NT2/D1 (cell line): Measurements from ENCODE around the gene LMCD1.

Source experiments
- DNase-seq: peaks from one replicate; pipeline ENCODE4 v3.0.0-alpha.2; 2011; ENCODE audit warnings: low read depth, low spot score
- H3K27me3 ChIP-seq: 2 replicates; pipeline ENCODE4 v1.6.0; 2011; ENCODE audit warnings: mild to moderate bottlenecking; ENCODE audit not compliant: insufficient read length, insufficient read depth
- H3K36me3 ChIP-seq: 2 replicates; pipeline ENCODE4 v1.6.1; 2011; ENCODE audit warnings: mild to moderate bottlenecking, low read length, mixed read lengths; ENCODE audit not compliant: insufficient read depth, insufficient read length
- H3K4me1 ChIP-seq: 2 replicates; pipeline ENCODE4 v1.5.1; 2011; ENCODE audit not compliant: insufficient read depth, insufficient read length
- H3K4me3 ChIP-seq: 2 replicates; pipeline ENCODE4 v1.5.1; 2011; ENCODE audit warnings: low read depth; ENCODE audit not compliant: insufficient read length
- H3K9ac ChIP-seq: 2 replicates; pipeline ENCODE4 v1.6.0; 2011; ENCODE audit warnings: low read depth; ENCODE audit not compliant: insufficient read length
- H3K9me3 ChIP-seq: 2 replicates; pipeline ENCODE4 v1.5.1; 2011; ENCODE audit warnings: mild to moderate bottlenecking, low read length; ENCODE audit not compliant: insufficient read depth
- SUZ12 ChIP-seq: IDR thresholded peaks from 2 replicates; pipeline ENCODE4 v1.6.1; 2011; ENCODE audit not compliant: insufficient read length, insufficient read depth; ENCODE audit errors: extremely low read depth
- YY1 ChIP-seq: IDR thresholded peaks from 2 replicates; pipeline ENCODE4 v1.6.1; 2011; ENCODE audit not compliant: insufficient read length, insufficient read depth
- ZNF274 ChIP-seq: IDR thresholded peaks from 2 replicates; pipeline ENCODE4 v1.6.1; 2011; ENCODE audit warnings: mild to moderate bottlenecking, low read depth, low read length

LMCD1 gene

GRCh38 chr3:8458711-8459110 lies 42.9 kb upstream of the LMCD1 start:
- H3K9me3 ChIP-seq: no peaks in the 10 kb centered on the region
- H3K27me3 ChIP-seq: no peaks in the 10 kb centered on the region
- peaks cover 5% of the 10 kb centered on the region for H3K4me1 ChIP-seq
- no peaks in the 10 kb centered on the region for H3K36me3 ChIP-seq
- H3K9ac ChIP-seq: no peak overlapping the region
- H3K4me3 ChIP-seq: no peak overlapping the region
- DNase-seq: no peak
- TF ChIP-seq YY1: no peak

GRCh38 chr3:8460050-8460708 lies 41.4 kb upstream of the LMCD1 start:
- H3K9ac ChIP-seq: no peak overlapping the region
- H3K4me3 ChIP-seq: no peak overlapping the region
- H3K27me3 ChIP-seq: no peaks in the 10 kb centered on the region
- H3K9me3 ChIP-seq: no peaks in the 10 kb centered on the region
- peaks cover 5% of the 10 kb centered on the region for H3K4me1 ChIP-seq
- H3K36me3 ChIP-seq: no peaks in the 10 kb centered on the region
- no peak for DNase-seq
- TF ChIP-seq SUZ12 (no peak), ZNF274 (no peak), YY1 (no peak)

- no peaks in the 10 kb centered on the region for H3K27me3 ChIP-seq
- no peak overlapping the region for H3K9ac ChIP-seq
- no peaks in the 10 kb centered on the region for H3K36me3 ChIP-seq
- TF ChIP-seq SUZ12 (no peak), YY1 (no peak), ZNF274 (no peak)
- no peak overlapping the region for H3K4me3 ChIP-seq
- DNase-seq: no peak
- H3K9me3 ChIP-seq: no peaks in the 10 kb centered on the region
- H3K4me1 ChIP-seq: peaks cover 5% of the 10 kb centered on the region
Observed at GRCh38 chr3:8460815-8461456, 40.7 kb upstream of the LMCD1 start.

- Histone ChIP-seq H3K4me3 (no peak overlapping the region), H3K36me3 (no peaks in the 10 kb centered on the region), H3K27me3 (no peaks in the 10 kb centered on the region), H3K9me3 (no peaks in the 10 kb centered on the region), H3K9ac (no peak overlapping the region), H3K4me1 (no peaks in the 10 kb centered on the region)
- TF ChIP-seq YY1 (no peak), ZNF274 (no peak), SUZ12 (no peak)
- DNase-seq: no peak
Observed at GRCh38 chr3:8464668-8465067, 37.0 kb upstream of the LMCD1 start.

GRCh38 chr3:8466526-8466925 lies 35.1 kb upstream of the LMCD1 start:
- no peak overlapping the region for H3K4me3 ChIP-seq
- no peaks in the 10 kb centered on the region for H3K9me3 ChIP-seq
- DNase-seq: no peak
- H3K9ac ChIP-seq: no peak overlapping the region
- H3K4me1 ChIP-seq: no peaks in the 10 kb centered on the region
- no peaks in the 10 kb centered on the region for H3K36me3 ChIP-seq
- TF ChIP-seq SUZ12: no peak
- TF ChIP-seq YY1: no peak
- no peak for TF ChIP-seq ZNF274
- no peaks in the 10 kb centered on the region for H3K27me3 ChIP-seq

GRCh38 chr3:8470801-8471200 lies 30.8 kb upstream of the LMCD1 start:
- no peak overlapping the region for H3K9ac ChIP-seq
- TF ChIP-seq ZNF274: no peak
- TF ChIP-seq YY1: no peak
- no peak for TF ChIP-seq SUZ12
- no peaks in the 10 kb centered on the region for H3K9me3 ChIP-seq
- no peak overlapping the region for H3K4me3 ChIP-seq
- no peaks in the 10 kb centered on the region for H3K27me3 ChIP-seq
- DNase-seq: no peak
- no peaks in the 10 kb centered on the region for H3K4me1 ChIP-seq
- no peaks in the 10 kb centered on the region for H3K36me3 ChIP-seq

GRCh38 chr3:8472549-8472948 lies 29.1 kb upstream of the LMCD1 start:
- no peak for DNase-seq
- Histone ChIP-seq H3K36me3 (no peaks in the 10 kb centered on the region), H3K9ac (no peak overlapping the region), H3K9me3 (no peaks in the 10 kb centered on the region), H3K4me1 (no peaks in the 10 kb centered on the region), H3K27me3 (no peaks in the 10 kb centered on the region), H3K4me3 (no peak overlapping the region)
- TF ChIP-seq ZNF274: no peak
- no peak for TF ChIP-seq YY1
- no peak for TF ChIP-seq SUZ12

GRCh38 chr3:8473029-8473428 lies 28.6 kb upstream of the LMCD1 start:
- DNase-seq: no peak
- Histone ChIP-seq H3K4me1 (no peaks in the 10 kb centered on the region), H3K9me3 (no peaks in the 10 kb centered on the region), H3K27me3 (no peaks in the 10 kb centered on the region), H3K9ac (no peak overlapping the region), H3K4me3 (no peak overlapping the region), H3K36me3 (no peaks in the 10 kb centered on the region)
- TF ChIP-seq YY1 (no peak), ZNF274 (no peak), SUZ12 (no peak)
